TTC549 (cell line): Measurements from ENCODE around the gene CUX1.
"Not testable (repeated sequence)": the region's sequence is repeated elsewhere in the genome, so short reads cannot be mapped to it uniquely, and the experiment has no call there.

Experiments used
- FAIRE-seq: peaks from 2 replicates; lab custom pipeline; 2012; peaks lifted over from hg19 to GRCh38; lab: Jason Lieb, UNC

The CUX1 gene

GRCh38 chr7:102319671-102320070 lies 502.2 kb downstream of the CUX1 start:
- no peak for FAIRE-seq

- no peak for FAIRE-seq
Measured at GRCh38 chr7:102320181-102320580, 502.8 kb downstream of the CUX1 start.

- FAIRE-seq: no peak
Measured at GRCh38 chr7:102320601-102321350, 503.4 kb downstream of the CUX1 start.

GRCh38 chr7:102321351-102322201 lies 504.1 kb downstream of the CUX1 start:
- no peak for FAIRE-seq

GRCh38 chr7:102322202-102322715 lies 504.8 kb downstream of the CUX1 start:
- FAIRE-seq: no peak

GRCh38 chr7:102323914-102324195 lies 506.4 kb downstream of the CUX1 start:
- FAIRE-seq: no peak

GRCh38 chr7:102325106-102325505 lies 507.7 kb downstream of the CUX1 start:
- FAIRE-seq: not testable (repeated sequence)

GRCh38 chr7:102326157-102326889 lies 508.9 kb downstream of the CUX1 start:
- no peak for FAIRE-seq

GRCh38 chr7:102327183-102327582 lies 509.8 kb downstream of the CUX1 start:
- not testable (repeated sequence) for FAIRE-seq

- FAIRE-seq: not testable (repeated sequence)
Measured at GRCh38 chr7:102328863-102329262, 511.4 kb downstream of the CUX1 start.

- not testable (repeated sequence) for FAIRE-seq
Measured at GRCh38 chr7:102329366-102329765, 511.9 kb downstream of the CUX1 start.

- FAIRE-seq: not testable (repeated sequence)
Measured at GRCh38 chr7:102330666-102331460, 513.4 kb downstream of the CUX1 start.
